Measurements from ENCODE around the gene LBR. TPM values are rescaled to one million over a fixed set of nuclear protein-coding genes. Genes with fewer than 3 reads are reported as not detected.

LBR gene
- polyA plus RNA-seq, 1 donor (not counting 4 experiments of a cell fraction or from before 2014, with no cell fraction given) = 30.5 TPM

DNA sequence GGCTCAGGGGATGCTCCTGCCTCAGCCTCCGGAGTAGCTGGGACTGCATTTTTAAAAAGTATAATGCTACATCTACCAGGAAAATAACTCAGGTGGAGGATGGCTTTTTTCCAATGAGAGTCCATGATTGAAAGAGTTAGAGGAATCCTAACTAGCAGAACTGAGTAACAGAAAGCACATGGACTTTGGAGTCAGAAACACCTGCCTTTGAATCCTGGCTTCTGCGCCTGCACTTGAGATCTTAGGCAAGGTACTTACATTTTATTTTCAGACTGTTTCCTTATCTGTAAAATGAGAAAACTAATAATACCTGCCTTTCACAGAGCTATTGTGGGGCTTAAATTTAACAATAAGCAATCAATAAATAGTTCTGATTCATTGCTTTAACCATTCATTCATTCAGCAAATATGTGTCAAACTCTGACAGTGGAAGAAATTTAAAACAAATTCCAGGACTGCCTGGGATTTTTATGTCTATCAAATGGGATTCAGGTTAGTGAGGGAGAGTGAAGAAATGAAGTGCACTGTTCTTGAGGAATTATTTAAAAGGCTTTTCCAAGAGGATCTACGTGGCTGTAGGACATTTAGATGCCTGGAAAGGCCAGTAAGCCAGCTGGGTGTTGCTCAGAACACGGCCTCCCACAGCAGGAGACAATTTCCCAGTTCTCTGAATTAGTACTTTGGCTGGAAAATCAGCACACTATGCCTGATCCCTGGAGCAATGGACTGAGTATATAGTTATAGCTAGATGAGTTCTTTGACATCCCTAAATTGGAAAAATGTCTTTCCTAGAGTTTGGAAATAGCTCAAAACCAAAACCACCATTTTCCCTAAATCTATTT, 12.8 kb upstream of the LBR start:
- Histone ChIP-seq H3K79me2 (ENCODE audit: control insufficient read depth, insufficient read depth, low read length) (no peaks in the 10 kb centered on the region), H3K9me3 (ENCODE audit: control insufficient read depth, low read depth, low read length) (no peaks in the 10 kb centered on the region), H3K4me1 (ENCODE audit: control insufficient read depth, extremely low read depth, insufficient read depth, low read length) (peaks cover 11% of the 10 kb centered on the region), H3K4me2 (ENCODE audit: control insufficient read depth, extremely low read depth, insufficient read depth, low read depth, low read length) (no peak overlapping the region), H3K9me1 (ENCODE audit: control insufficient read depth, extremely low read depth, insufficient read depth, low read length) (no peaks in the 10 kb centered on the region), H3K27me3 (ENCODE audit: control insufficient read depth, extremely low read depth, insufficient read depth, low read length) (no peaks in the 10 kb centered on the region), H3K27ac (ENCODE audit: control insufficient read depth, insufficient read depth, low read length) (no peak overlapping the region), H3K4me3 (ENCODE audit: control insufficient read depth in 2 of 3, extremely low read depth in 1 of 3, insufficient read depth in 2 of 3, low read depth in 1 of 3, low read length in 3 of 3) (no peak overlapping the region), H2AFZ (ENCODE audit: control insufficient read depth, low read length) (no peak overlapping the region), H4K20me1 (ENCODE audit: control insufficient read depth, extremely low read depth, insufficient read depth, low read length) (no peaks in the 10 kb centered on the region), H3K9ac (ENCODE audit: control insufficient read depth, extremely low read depth, insufficient read depth, low read length) (no peak overlapping the region), H3K36me3 (ENCODE audit: control insufficient read depth in 2 of 2, extremely low read depth in 1 of 2, insufficient read depth in 2 of 2, low read length in 2 of 2) (no peaks in the 10 kb centered on the region)
- dilution Hi-C loops (cut with MboI; ENCODE audit: extremely low pct_ligation_motif_present, low sequenced_read_pairs) = no loop called here
- FAIRE-seq (no peak), DNase-seq (ENCODE audit: low read depth, low spot score) (no peak)
- no peak for TF ChIP-seq EZH2 (IDR thresholded peaks at IDR 0.05; ENCODE audit: low read length)
- TF ChIP-seq, protein P1, sequence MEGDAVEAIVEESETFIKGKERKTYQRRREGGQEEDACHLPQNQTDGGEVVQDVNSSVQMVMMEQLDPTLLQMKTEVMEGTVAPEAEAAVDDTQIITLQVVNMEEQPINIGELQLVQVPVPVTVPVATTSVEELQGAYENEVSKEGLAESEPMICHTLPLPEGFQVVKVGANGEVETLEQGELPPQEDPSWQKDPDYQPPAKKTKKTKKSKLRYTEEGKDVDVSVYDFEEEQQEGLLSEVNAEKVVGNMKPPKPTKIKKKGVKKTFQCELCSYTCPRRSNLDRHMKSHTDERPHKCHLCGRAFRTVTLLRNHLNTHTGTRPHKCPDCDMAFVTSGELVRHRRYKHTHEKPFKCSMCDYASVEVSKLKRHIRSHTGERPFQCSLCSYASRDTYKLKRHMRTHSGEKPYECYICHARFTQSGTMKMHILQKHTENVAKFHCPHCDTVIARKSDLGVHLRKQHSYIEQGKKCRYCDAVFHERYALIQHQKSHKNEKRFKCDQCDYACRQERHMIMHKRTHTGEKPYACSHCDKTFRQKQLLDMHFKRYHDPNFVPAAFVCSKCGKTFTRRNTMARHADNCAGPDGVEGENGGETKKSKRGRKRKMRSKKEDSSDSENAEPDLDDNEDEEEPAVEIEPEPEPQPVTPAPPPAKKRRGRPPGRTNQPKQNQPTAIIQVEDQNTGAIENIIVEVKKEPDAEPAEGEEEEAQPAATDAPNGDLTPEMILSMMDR (optimal IDR thresholded peaks at IDR 0.05 in 1 of 3, IDR thresholded peaks at IDR 0.05 in 1 of 3, conservative IDR thresholded peaks at IDR 0.05 in 1 of 3; ENCODE audit: extremely low read depth in 1 of 3, insufficient read depth in 2 of 3, low read length in 3 of 3) = no peak

GRCh38 chr1:225437710-225438437, 10.0 kb upstream of the LBR start:
- DNase-seq (ENCODE audit: low read depth, low spot score) = no peak
- no peak for FAIRE-seq

More at GRCh38 chr1:225437710-225438437, 10.0 kb upstream of the LBR start:
- no peak overlapping the region for H3K9ac ChIP-seq (ENCODE audit: control insufficient read depth, extremely low read depth, insufficient read depth, low read length)
- H3K27me3 ChIP-seq (ENCODE audit: control insufficient read depth, extremely low read depth, insufficient read depth, low read length) = no peaks in the 10 kb centered on the region
- H3K79me2 ChIP-seq (ENCODE audit: control insufficient read depth, insufficient read depth, low read length) = no peaks in the 10 kb centered on the region
- no peak overlapping the region for H3K4me3 ChIP-seq (ENCODE audit: control insufficient read depth in 2 of 3, extremely low read depth in 1 of 3, insufficient read depth in 2 of 3, low read depth in 1 of 3, low read length in 3 of 3)
- H2AFZ ChIP-seq (ENCODE audit: control insufficient read depth, low read length) = no peak overlapping the region
- TF ChIP-seq, protein P1 (optimal IDR thresholded peaks at IDR 0.05 in 1 of 3, IDR thresholded peaks at IDR 0.05 in 1 of 3, conservative IDR thresholded peaks at IDR 0.05 in 1 of 3; ENCODE audit: extremely low read depth in 1 of 3, insufficient read depth in 2 of 3, low read length in 3 of 3) = peak; percentile 60 to 69 (median 61)
- TF ChIP-seq EZH2 (IDR thresholded peaks at IDR 0.05; ENCODE audit: low read length) = no peak
- no peak overlapping the region for H3K27ac ChIP-seq (ENCODE audit: control insufficient read depth, insufficient read depth, low read length)
- H3K4me1 ChIP-seq (ENCODE audit: control insufficient read depth, extremely low read depth, insufficient read depth, low read length) = no peaks in the 10 kb centered on the region
- no peaks in the 10 kb centered on the region for H3K36me3 ChIP-seq (ENCODE audit: control insufficient read depth in 2 of 2, extremely low read depth in 1 of 2, insufficient read depth in 2 of 2, low read length in 2 of 2)
- dilution Hi-C loops (cut with MboI; ENCODE audit: extremely low pct_ligation_motif_present, low sequenced_read_pairs) = no loop called here
- no peaks in the 10 kb centered on the region for H3K9me3 ChIP-seq (ENCODE audit: control insufficient read depth, low read depth, low read length)
- H4K20me1 ChIP-seq (ENCODE audit: control insufficient read depth, extremely low read depth, insufficient read depth, low read length) = no peaks in the 10 kb centered on the region
- no peak overlapping the region for H3K4me2 ChIP-seq (ENCODE audit: control insufficient read depth, extremely low read depth, insufficient read depth, low read depth, low read length)
- H3K9me1 ChIP-seq (ENCODE audit: control insufficient read depth, extremely low read depth, insufficient read depth, low read length) = no peaks in the 10 kb centered on the region
